Cortex of kidney (tissue), 1 donor: Measurements from ENCODE around the gene ST6GAL2.

Experiments
- DNase-seq: peaks from one replicate; lab custom pipeline; 2025; lab: John Stamatoyannopoulos, UW

Gene ST6GAL2, protein sequence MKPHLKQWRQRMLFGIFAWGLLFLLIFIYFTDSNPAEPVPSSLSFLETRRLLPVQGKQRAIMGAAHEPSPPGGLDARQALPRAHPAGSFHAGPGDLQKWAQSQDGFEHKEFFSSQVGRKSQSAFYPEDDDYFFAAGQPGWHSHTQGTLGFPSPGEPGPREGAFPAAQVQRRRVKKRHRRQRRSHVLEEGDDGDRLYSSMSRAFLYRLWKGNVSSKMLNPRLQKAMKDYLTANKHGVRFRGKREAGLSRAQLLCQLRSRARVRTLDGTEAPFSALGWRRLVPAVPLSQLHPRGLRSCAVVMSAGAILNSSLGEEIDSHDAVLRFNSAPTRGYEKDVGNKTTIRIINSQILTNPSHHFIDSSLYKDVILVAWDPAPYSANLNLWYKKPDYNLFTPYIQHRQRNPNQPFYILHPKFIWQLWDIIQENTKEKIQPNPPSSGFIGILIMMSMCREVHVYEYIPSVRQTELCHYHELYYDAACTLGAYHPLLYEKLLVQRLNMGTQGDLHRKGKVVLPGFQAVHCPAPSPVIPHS

DNA sequence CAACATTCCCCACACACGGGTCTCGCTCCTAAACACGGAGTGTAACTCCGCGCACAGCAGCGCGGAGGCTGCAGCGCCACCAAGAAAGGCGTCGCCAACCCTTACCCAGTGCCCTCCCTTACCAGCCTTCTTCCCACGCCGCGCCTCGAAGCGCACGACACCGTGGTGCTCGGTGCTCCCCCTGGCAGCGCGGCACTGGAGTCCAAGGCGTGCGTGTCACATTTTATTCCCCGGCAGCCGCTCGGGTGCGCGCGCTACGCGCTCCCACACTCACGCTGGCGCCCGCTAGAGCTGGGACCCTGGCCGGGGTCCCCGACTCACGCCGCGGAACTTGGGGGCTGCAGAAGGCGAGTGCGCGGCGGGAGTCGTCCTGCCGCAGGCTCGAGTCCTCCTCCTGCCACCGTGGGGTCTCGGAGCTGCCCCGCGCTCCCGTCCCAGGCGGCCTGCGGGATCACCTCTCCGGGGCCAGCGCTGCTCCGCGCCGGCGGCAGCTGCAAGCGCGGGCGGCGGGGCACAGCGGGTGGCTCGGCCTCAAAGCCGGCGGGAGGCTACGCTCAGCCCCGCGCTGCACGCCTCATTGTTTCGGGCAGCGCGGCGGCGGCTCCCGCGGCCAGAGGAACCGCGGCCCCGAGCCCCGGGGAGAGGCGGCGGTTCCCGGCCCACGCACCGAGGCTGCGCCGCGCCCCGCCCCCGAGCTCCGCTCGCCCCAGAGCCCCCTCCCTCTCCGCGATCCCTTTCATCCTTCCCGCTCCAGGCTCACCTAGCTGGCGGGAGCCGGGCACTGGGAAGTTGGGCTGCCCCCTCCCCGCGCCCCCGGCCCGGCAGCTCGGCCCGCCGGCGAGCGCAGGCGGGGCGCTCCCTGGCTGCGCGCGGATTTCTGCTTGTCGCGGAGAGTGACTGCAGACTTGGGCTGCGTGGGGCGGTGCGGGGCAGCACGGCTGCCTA is at the start of gene ST6GAL2:
ST6GAL2 (minus strand) TSS at position 197 of the 945 bp plus-strand sequence. CDS start 42,190 bp downstream, outside the sequence.
- no peak for DNase-seq

DNA sequence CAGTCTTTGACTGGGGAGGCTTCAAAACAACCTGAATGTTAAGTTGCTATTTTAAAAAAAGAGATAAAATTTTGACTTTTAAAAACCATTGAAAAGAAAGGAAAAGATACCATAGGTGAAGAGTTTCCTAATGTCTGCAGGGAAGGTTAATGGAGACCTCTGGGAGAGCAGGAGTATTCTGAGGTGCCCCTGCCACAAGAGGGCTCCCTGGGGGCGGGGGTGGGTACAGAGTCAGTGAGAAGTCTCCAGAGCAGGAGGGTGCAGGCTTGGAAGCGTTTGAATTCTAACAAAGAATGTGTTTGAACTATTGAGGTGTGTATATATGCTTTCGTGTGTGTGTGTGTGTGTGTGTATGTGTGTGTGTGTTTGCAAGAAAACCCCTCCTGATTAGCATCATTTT is 46.7 kb upstream of the ST6GAL2 start:
- no peak for DNase-seq

DNA sequence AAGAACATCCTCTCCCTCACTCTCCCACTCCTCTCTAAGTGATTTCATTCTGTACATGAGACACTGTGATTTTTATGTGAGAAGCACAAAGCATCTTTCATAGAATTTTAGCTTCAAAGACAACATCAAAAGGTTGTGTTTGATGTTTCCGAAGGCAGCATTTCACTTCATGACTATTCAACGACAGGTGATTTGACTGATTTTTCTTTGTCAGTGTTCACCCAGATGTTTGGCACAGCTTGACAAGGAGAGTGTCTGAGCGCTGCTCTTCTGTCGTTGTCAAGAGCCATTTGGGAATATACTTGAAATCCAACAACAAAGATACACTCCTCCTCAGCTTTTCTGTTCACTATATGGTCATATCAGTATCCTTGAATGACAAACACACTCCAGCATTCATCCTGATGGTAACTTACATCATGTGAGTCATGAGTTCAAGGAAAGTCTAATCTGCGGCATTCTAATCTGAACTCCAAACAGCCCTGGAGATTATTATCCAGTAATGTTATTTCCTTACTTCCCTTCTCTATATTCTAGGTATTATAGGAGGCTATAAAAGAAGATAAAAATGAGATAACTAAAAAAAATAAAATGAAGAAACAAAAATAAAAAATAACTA is 45.9 kb upstream of the ST6GAL2 start:
- DNase-seq = no peak

DNA sequence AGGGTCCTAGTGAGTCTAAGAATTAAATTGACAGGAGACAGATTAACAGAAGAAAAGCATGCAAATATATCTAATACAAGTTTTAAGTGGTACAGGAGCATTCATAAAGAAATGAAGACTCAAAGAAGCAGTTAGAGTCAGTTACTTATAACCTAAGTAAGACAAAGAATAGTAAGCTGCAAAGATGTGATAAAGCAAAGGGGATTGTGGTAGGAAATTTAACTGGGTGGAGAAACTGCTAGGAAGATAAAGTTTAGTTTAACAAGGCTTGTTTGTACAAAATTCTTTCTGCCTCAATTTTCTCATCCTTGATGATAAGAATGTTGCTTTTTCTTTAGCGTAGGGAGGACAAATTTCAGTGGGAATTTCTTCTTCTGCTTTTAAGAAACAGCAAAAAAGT is 35.5 kb upstream of the ST6GAL2 start:
- no peak for DNase-seq

DNA sequence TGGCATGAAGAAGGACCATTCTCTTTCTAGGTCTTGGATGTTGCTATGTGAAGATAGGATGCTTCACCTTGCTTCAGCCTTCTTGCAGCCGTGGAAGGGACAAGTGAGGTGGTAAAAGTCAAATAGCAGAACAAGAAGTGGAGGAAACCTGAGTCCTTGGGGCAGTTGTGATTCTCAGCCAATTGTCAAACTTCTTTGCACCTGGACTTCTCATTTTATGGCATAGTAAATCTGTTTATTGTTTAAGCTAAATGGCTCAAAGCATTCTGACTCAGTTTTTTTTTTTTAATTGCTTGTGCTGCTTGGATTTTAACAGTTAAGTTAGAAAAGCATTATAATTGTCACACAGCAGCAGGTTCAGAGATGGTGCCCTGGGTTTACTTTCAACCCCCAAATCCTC is 33.0 kb upstream of the ST6GAL2 start:
- DNase-seq = no peak

DNA sequence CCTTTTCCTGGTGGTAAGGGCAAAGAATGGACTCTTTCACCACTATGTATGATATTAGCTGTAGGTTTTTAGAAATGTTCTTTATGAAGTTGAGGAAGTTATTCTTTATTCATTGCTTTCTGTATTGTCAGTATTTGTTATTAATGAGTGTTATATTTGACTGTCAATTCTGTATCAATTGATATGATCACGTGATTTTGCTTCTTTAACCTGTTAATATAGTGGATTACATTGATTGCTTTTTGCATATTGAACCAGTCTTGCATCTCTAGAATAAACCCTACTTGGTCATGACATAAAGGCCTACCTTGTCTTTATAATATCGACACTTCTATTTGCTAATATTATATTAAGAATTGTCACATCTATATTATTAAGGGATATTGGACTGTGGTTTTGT is 18.3 kb upstream of the ST6GAL2 start:
- no peak for DNase-seq

DNA sequence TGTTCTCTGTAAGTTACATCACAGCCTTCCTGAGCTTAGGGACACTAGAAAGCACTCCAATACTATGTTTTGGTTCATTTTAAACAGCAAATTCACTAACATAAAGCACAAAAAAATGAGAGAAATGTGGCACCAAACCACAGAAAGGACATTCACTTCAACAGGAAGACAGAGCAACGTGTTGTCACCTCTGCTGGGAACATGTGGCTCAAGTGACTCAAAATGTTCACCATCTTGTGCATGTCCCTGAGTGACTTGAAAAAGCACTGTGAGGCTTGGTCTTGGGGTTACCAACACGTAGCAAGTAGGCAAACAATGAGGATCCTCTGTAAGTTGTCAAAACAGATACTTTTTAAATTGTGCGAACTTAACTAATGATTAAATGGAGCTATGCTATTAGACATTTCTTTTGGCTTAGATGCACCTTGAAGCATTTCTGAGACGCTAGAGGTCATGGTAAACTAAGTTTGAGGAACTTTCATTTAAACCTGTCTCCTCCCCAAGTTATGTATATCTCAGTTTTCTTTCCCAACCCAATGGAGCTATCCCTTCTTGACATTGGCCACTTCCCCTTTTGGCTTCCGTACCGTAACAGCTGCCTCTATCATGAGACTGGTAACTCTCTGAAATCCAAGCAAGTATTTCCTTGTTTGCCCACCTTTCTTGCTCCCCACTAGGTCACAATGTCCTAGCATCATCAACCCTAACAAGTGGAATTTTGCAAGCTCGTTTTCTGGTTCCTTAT is 14.0 kb upstream of the ST6GAL2 start:
- DNase-seq = no peak

DNA sequence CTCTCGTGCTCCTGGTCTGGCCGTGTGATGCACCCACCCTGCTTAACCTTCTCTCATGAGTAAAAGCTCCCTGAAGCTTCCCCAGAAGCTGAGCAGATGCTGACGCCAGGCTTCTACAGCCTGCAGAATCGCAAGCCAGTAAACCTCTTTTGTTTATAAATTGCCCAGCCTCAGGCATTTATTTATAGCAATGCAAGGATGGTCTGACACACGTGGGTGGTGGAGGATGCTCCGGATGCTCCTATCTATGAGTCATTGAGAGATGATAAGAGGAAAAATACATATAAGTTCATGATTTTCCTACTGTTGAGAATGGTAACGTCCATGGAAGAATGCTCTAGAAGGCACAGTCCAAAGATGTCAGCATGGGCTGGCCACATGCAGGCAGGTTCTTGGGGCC is 8.6 kb upstream of the ST6GAL2 start:
- DNase-seq = no peak

DNA sequence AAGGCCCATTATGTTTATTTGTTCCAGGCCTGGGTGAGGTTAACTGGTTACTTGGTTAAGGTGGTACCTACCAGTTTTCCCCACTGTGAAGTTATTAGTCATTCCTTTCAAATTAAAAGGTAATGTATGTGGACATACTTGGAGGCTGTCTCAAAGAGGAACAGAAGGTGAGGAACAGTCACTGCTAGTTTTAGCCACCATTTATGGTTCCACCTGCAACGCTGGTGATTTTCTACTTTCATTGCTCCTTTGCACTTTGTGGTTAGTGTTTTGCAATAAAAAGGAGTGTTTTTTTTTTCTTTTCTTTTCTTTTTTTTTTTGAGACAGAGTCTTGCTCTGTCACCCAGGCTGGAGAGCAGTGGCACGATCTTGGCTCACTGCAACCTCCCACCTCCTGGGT is 6.1 kb upstream of the ST6GAL2 start:
- no peak for DNase-seq

DNA sequence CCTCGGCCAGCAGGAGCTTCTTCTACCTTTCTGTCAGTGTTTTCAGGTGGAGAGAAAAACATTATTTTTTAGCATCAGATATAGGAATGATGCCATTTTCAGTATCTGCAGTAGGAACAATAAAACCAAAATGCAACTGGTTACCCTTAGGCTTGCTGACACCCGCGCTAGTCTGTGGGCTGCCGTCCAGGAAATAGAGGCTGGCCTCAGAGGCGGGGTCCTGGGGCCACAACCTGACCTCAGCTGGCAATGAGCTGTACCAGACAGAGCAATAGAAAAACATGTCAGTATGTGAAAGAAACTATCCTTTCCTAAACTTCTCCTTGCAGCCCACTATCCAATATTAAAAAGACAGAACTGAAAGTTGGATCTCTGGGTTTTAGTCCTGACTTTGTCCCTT is 4.6 kb upstream of the ST6GAL2 start:
- no peak for DNase-seq

DNA sequence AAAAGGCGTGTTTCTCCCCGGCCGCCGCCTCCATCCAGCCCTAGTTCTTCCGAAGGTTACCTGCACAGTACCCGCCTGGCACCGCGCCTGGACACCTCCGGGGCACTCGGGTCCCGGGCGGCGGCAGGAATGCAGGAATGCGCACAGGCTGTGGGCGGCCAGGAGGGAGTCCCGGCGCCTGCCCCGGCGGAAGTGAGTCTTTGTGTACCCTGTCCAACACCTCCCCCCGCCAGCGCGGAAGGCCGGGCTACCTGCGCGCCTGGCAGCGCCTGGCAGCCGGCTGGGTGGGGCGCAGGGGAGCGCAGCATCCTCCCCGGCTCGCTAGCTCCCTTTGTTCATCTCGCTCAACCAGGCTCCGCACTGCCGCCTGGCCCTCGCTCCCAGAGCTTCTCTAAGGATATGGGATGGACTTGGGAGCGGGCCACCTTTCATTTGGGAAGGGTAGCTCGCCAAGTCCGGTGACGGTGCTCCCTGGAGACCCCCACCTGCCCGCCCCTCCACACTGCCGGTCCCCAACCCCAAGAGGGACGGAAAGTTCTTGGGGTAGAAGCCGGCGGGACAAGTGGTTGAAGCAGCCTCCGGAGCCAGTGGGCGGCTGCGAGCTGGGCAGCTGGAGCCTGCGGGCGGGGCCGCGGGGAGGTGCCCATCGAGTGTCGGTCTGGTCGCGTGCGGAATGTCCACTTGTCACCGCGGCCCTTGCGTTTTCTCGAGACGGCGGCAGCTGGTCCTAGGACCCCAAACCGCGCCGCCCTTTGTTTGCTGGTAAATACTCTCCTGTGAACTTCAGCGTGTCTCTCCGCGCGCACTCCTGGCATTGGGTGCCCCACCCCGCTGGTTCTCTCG is 1.2 kb upstream of the ST6GAL2 start:
- DNase-seq = no peak

DNA sequence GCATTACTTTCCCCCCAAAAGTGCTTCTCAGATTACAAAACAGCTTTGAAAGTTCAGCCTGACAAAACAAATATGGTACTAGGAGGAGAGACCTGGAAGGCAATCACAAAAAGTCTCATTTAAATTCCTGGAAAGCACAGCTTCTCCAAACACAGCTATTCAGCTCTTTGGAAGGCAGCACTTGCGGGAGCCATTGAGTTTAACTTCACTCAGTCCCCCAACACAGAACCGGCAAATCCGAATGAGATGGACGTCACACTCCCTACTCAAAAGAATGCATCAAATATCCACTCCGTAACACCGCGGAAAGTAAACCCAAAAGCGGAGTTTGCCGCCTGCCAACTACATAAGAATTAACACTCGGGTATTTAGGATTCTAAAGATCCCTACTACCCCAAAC is 638 bp downstream of the ST6GAL2 start:
- no peak for DNase-seq

DNA sequence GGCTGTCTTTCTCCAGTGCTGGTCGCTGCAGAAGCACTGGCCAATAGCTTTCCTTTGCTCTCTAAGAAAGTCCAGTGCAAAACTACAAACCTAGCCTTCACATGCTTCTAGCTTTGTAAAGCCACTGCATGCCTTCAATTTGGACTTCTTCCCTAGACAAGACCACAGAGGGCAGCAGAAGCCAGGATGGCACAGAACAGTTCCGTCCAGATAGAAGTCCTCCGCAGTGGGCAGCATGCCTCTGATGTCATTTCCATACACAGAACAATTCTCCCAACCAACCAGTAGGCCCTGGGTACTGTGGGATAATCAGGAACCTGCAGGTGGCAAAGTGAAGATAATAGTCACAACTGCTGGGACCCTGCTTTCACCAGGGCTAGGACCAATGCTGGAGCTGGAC is 3.3 kb downstream of the ST6GAL2 start:
- DNase-seq = no peak

DNA sequence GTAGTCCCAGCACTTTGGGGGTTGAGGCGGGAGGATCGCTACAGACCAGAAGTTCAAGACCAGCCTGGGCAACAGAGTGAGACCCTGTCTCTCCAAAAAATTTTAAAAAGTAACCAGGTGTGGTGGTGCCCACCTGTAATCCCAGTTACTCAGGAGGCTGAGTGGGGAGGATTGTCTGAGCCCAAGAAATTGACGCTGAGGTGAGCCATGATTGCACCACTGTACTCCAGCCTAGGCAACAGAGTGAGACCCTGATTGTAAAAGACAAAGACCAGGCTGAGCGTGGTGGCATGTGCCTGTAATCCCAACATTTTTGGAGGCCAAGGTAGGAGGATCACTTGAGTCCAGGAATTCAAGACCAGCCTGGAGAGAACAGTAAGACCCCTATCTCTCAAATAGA is 7.8 kb downstream of the ST6GAL2 start:
- DNase-seq = no peak

DNA sequence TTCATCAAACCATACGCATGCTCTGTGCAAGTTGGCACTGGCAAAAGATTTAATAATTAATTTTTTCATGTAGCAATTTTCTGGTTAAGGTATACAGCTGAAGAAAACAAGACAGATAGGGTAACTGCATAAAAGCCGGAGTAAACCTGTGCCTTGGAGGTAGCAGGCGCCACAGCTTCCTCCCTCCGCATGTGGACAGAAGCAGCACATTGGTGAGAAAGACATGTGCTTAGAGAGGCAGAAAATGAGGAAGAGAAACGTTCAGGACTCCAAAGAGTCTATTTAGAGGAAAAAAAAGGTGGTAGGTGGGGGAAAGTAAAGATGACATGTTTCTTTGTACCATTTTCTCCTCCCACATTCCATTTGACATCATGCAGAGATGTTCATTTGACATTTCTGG is 9.3 kb downstream of the ST6GAL2 start:
- no peak for DNase-seq

DNA sequence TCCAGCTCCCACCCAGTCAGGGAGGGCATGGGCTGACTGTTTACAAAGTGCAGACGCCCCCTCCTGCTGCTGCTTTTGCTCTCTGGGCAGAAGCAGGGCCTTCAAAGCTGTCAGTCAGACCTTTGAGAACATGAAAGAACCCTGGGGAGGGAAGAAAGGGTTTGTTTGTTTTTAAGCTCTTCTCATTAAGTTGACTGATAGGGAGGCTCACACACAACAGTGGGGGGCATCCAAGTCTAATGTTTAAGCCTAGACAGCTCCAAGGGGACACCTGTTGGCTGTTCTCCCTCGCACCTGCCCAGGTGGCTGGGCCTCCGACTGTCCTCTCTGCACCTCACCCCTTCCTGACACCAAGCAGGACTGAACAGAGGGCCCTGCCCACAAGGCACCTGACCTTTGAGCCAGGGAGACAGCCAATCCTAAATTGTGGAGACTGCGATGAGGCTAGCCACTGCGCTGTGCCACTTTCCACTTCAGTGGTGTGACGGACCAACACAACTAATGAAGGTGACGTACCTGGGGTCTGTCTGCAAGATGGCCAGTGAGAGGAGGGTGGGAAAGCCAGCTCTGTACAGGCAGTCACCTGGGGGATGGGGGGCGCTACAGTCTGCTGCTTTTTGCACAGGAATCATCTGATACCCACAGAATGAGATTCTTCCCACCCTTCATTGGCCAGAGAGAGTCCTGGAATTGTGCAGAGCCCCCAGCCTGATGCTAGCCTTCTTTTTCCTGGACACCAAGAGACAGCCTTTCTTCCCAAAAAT is 16.3 kb downstream of the ST6GAL2 start:
- no peak for DNase-seq

DNA sequence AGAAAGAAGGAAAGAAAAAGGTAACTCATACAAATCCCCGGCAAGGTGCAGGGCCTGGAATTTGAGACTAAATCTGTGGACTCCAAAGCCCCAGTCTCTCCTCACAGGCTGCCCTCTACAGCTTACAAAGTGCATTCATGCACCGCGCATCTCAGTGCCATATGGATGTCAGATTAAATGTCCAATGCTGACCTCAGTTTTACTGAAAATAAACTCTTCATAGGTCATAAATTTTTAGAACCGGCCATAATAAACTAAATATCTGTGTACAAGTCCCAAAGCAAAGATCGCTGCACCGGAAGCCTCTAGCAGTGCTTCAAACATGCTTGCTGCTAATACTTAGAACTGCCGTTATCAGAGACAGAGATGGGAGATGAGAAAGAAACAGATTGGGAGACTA is 17.7 kb downstream of the ST6GAL2 start:
- DNase-seq = no peak

DNA sequence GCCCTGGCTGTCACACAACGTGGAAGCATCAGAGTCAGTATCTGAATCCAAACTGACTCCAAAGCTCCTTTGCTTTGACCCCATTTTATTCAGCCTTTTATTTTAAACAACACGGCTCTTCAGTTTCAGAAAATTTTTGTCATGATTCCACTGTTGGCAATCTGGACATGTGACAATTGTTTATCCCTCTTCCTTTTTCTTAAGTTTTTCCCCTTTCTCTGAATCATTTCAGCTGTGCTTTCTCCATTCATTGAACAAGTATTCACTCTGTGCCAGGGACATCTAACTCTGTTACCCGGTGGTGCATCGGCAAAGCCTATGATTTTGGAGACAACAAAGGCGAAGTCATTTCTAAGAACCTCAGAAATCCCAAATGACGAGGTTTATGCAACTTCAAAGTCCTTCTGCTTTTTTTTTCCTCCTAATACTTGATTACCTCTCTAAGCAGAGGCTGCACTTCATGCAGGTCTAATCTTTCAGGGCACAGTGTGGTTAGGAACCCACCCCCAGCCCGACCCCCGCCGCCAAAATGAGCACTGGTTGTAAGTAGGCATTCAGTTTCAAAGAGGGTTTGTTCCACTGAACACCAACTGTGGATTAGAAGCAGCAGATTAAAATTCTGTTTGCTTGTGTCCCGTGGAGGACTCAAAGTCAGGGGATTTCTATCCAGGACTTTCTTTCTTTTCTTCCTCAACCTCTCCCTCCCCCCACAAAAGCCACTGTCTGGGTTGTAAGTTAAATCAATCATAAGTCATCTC is 18.6 kb downstream of the ST6GAL2 start:
- no peak for DNase-seq

DNA sequence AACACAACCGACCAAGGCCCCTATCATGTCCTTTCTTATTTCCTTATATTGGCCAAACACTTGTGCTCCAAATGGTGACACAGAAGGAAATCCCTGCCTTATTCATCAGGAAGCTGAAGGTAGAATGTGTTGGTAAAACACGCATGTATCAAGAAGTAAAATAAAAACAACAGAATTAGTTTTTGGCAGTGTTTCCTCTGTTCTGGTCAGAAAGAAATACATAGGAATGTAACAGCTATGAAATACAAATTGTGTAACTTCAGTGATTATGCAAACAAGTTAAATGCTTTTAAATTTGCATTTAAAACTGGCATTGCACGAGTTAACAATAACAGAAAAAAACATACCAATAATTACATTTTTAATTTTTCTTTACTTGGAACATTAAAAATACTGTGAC is 19.3 kb downstream of the ST6GAL2 start:
- no peak for DNase-seq
